ENCODE data around the gene ADRM1. TPM values are rescaled to one million over a fixed set of nuclear protein-coding genes. Genes with fewer than 3 reads are reported as not detected.

ADRM1 gene
- total RNA-seq, 1 donor from 2014 or later: 52.3 TPM

- H3K27ac Mint-ChIP-seq: peak overlapping the region; percentile 76
Observed at GRCh38 chr20:62262064-62262463, 40.7 kb upstream of the ADRM1 start.

GRCh38 chr20:62263396-62263795, 39.4 kb upstream of the ADRM1 start:
- Histone ChIP-seq H3K4me1 (no peaks in the 10 kb centered on the region), H3F3A (ENCODE audit: low read depth) (no peaks in the 10 kb centered on the region), H3K36me3 (peaks cover 6% of the 10 kb centered on the region), H3K9me3 (ENCODE audit: low read depth) (no peaks in the 10 kb centered on the region), H3K27ac (no peak overlapping the region), H3K79me2 (ENCODE audit: low read depth) (no peaks in the 10 kb centered on the region), H3K9ac (no peak overlapping the region), H4K20me1 (ENCODE audit: low read depth) (peaks cover 20% of the 10 kb centered on the region), H3K4me3 (no peak overlapping the region), H3K4me2 (no peak overlapping the region), H3K27me3 (no peaks in the 10 kb centered on the region), H2AFZ (replicated peaks) (no peak overlapping the region)
- Mint-ChIP-seq H3K4me3 (no peak overlapping the region), H3K36me3 (peaks cover 38% of the 10 kb centered on the region), H3K27me3 (ENCODE audit: insufficient read depth, low read depth) (no peaks in the 10 kb centered on the region), H3K27ac (no peak overlapping the region), H3K9me3 (peaks cover 5% of the 10 kb centered on the region), H3K4me1 (peaks cover 5% of the 10 kb centered on the region)
- DNase-seq (ENCODE audit: low spot score): no peak
- TF ChIP-seq EZH2phosphoT487 (IDR thresholded peaks at IDR 0.05): no peak
- no peak for TF ChIP-seq EZH2 (IDR thresholded peaks at IDR 0.05)
- TF ChIP-seq CTCF (IDR thresholded peaks at IDR 0.05): no peak

More at GRCh38 chr20:62262064-62262463, 40.7 kb upstream of the ADRM1 start:
- Mint-ChIP-seq H3K9me3 (peaks cover 5% of the 10 kb centered on the region), H3K4me1 (peaks cover 8% of the 10 kb centered on the region), H3K4me3 (no peak overlapping the region), H3K36me3 (peaks cover 39% of the 10 kb centered on the region), H3K27me3 (ENCODE audit: insufficient read depth, low read depth) (no peaks in the 10 kb centered on the region)
- Histone ChIP-seq H3K9me3 (ENCODE audit: low read depth) (no peaks in the 10 kb centered on the region), H3F3A (ENCODE audit: low read depth) (no peaks in the 10 kb centered on the region), H4K20me1 (ENCODE audit: low read depth) (peaks cover 27% of the 10 kb centered on the region), H3K27me3 (no peaks in the 10 kb centered on the region), H3K4me2 (no peak overlapping the region), H3K36me3 (peaks cover 6% of the 10 kb centered on the region), H3K79me2 (ENCODE audit: low read depth) (no peaks in the 10 kb centered on the region), H3K9ac (no peak overlapping the region), H2AFZ (replicated peaks) (no peak overlapping the region), H3K27ac (no peak overlapping the region), H3K4me1 (no peaks in the 10 kb centered on the region), H3K4me3 (no peak overlapping the region)
- no peak for DNase-seq (ENCODE audit: low spot score)
- TF ChIP-seq CTCF (IDR thresholded peaks at IDR 0.05) (no peak), EZH2phosphoT487 (IDR thresholded peaks at IDR 0.05) (no peak), EZH2 (IDR thresholded peaks at IDR 0.05) (no peak)

- Histone ChIP-seq H3K4me3 (no peak overlapping the region), H3K4me1 (no peaks in the 10 kb centered on the region), H3K27me3 (no peaks in the 10 kb centered on the region), H3F3A (ENCODE audit: low read depth) (no peaks in the 10 kb centered on the region), H3K9ac (no peak overlapping the region), H3K79me2 (ENCODE audit: low read depth) (no peaks in the 10 kb centered on the region), H3K27ac (no peak overlapping the region), H3K9me3 (ENCODE audit: low read depth) (no peaks in the 10 kb centered on the region), H3K36me3 (peaks cover 6% of the 10 kb centered on the region), H3K4me2 (no peak overlapping the region), H4K20me1 (ENCODE audit: low read depth) (peaks cover 8% of the 10 kb centered on the region), H2AFZ (replicated peaks) (no peak overlapping the region)
- H3K36me3 Mint-ChIP-seq: peaks cover 33% of the 10 kb centered on the region
- DNase-seq (ENCODE audit: low spot score): no peak
- H3K4me1 Mint-ChIP-seq: no peaks in the 10 kb centered on the region
- peaks cover 5% of the 10 kb centered on the region for H3K9me3 Mint-ChIP-seq
- H3K4me3 Mint-ChIP-seq: no peak overlapping the region
- H3K27me3 Mint-ChIP-seq (ENCODE audit: insufficient read depth, low read depth): no peaks in the 10 kb centered on the region
- TF ChIP-seq EZH2phosphoT487 (IDR thresholded peaks at IDR 0.05) (no peak), EZH2 (IDR thresholded peaks at IDR 0.05) (no peak), CTCF (IDR thresholded peaks at IDR 0.05) (no peak)
- no peak overlapping the region for H3K27ac Mint-ChIP-seq
Observed at GRCh38 chr20:62265365-62265764, 37.4 kb upstream of the ADRM1 start.

Data from neural progenitor cell (in vitro differentiated cells).